NB4 (cell line): ENCODE measurements around the gene RACK1.

Experiments
- CTCF ChIP-seq: IDR thresholded peaks from one replicate; pipeline ENCODE4 v1.5.1; 2012; ENCODE audit warnings: low read depth, low read length
- POLR2A ChIP-seq: IDR thresholded peaks from 2 replicates; pipeline ENCODE4 v1.6.1; 2011; ENCODE audit warnings: mild to moderate bottlenecking; ENCODE audit not compliant: insufficient read length; ENCODE audit errors: extremely low read depth
- TF ChIP-seq, protein P1 (sequence below): IDR thresholded peaks from 2 replicates; pipeline ENCODE4 v1.6.1; 2011; ENCODE audit warnings: low read depth, low read length

DNA sequence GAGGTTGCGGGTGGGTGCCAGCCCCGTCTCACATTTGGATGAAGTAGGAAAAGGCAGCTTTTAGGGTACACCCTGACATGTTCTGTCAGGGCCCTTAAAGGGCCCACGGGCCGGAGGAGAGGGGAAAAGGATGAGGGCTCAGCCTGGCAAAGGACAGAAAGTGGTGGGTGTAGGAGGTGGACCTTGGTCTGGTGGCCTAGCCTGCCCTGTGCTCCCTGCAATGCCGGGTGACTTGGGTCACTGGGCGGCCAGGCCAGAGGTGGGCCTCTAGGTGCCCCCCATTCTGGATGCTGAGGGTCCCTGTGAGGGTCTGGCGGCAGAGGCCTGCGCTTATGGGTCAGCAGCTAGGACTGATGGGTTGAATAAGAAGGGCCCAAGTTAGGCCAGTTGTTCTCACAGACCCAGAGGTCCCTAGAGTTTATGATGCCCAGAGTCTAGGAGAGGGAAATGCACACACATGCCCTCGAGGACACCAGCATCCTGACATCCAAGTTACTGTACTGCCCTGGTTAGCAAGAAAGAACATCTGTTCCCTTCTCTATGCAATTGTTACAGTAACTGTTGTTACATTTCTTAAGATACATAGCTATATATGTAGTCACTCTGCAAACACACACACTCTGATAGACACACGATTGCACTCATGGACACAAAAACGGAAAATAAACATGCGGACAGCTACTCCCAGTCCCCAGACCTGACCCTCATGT, 51.2 kb downstream of the RACK1 start:
- TF ChIP-seq CTCF = no peak
- TF ChIP-seq, protein P1, sequence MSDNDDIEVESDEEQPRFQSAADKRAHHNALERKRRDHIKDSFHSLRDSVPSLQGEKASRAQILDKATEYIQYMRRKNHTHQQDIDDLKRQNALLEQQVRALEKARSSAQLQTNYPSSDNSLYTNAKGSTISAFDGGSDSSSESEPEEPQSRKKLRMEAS = no peak
- TF ChIP-seq POLR2A = no peak
